Measurements from ENCODE around the gene STK39. TPM values are rescaled to one million over a fixed set of nuclear protein-coding genes. Genes with fewer than 3 reads are reported as not detected.

The STK39 gene
- total RNA-seq, 1 experiment from 2014 or later = 22.1 TPM

DNA sequence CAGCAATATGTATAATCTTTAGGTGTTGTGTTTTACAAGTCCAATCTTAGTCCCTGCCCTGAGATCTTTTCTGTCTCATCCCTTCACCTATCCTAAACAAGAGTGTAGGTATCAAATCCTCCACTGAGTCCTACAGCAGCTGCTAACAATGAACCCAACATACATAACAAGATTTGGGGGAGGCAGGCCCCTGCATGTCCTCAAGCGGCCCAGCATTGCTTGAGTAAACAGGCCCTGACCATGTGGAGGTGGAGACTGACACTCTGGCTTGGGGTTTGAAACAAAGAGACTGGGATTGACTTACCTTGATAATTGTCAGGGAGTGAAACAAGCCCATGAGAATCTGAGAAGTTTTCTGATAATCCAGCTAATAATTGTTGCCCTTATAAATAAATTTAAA is 213.4 kb downstream of the STK39 start:
- Mint-ChIP-seq H3K9me3 (no peaks in the 10 kb centered on the region), H3K4me1 (peaks cover 0 to 5% of the 10 kb centered on the region in 2 experiments; a peak in 1 of 4 replicates), H3K27ac (0 out of 7 replicates have a peak overlapping the region, but pooled peaks of 1 of the 3 experiments have one; percentile 81), H3K27me3 (ENCODE audit: low read depth) (no peaks in the 10 kb centered on the region), H3K36me3 (ENCODE audit: insufficient read depth in 1 of 3, low read depth in 3 of 3) (no peaks in the 10 kb centered on the region), H3K4me3 (no peak overlapping the region)
- Histone ChIP-seq H3K4me1 (ENCODE audit: insufficient read depth, low read length) (no peaks in the 10 kb centered on the region), H2BK12ac (ENCODE audit: insufficient read length, low read depth, low read length) (no peak overlapping the region), H3K4ac (ENCODE audit: low read depth, low read length) (no peak overlapping the region), H2BK15ac (ENCODE audit: low read depth, low read length) (no peak overlapping the region), H2BK20ac (ENCODE audit: low read depth, low read length, poor library complexity, severe bottlenecking) (no peak overlapping the region), H2BK5ac (ENCODE audit: insufficient read length, low read length) (no peak overlapping the region), H4K91ac (ENCODE audit: insufficient read length, low read depth, low read length) (no peak overlapping the region), H2AK5ac (ENCODE audit: insufficient read length, low read length) (no peak overlapping the region), H3K27ac (ENCODE audit: insufficient read length, low read depth, low read length) (no peak overlapping the region), H3K56ac (ENCODE audit: insufficient read length, low read depth, low read length) (no peak overlapping the region), H3K4me2 (ENCODE audit: insufficient read depth, insufficient read length, low read length) (no peak overlapping the region), H4K5ac (ENCODE audit: insufficient read length, low read depth, low read length) (no peak overlapping the region), H2AFZ (ENCODE audit: low read length) (no peak overlapping the region), H3T11ph (ENCODE audit: low read length) (no peak overlapping the region), H4K8ac (replicated peaks; ENCODE audit: insufficient read length, low read depth, low read length) (no peak overlapping the region), H3K79me2 (ENCODE audit: insufficient read depth, low read length) (no peaks in the 10 kb centered on the region), H4K20me1 (ENCODE audit: control insufficient read depth, insufficient read depth, insufficient read length) (no peaks in the 10 kb centered on the region), H2BK120ac (ENCODE audit: low read depth, low read length, poor library complexity, severe bottlenecking) (no peak overlapping the region), H3K9ac (ENCODE audit: extremely low read depth, insufficient read length, low read length) (no peak overlapping the region), H3K27me3 (ENCODE audit: insufficient read depth, low read length) (no peaks in the 10 kb centered on the region), H3K14ac (ENCODE audit: insufficient read depth, low read length) (no peak overlapping the region), H3K18ac (ENCODE audit: insufficient read length, low read depth, low read length) (no peak overlapping the region), H3K9me3 (ENCODE audit: control insufficient read depth, low read depth, low read length) (no peaks in the 10 kb centered on the region), H3K23ac (ENCODE audit: insufficient read length, low read depth, low read length) (no peak overlapping the region), H3K79me1 (ENCODE audit: insufficient read depth, low read depth, low read length, poor library complexity, severe bottlenecking) (no peaks in the 10 kb centered on the region), H3K23me2 (ENCODE audit: insufficient read length, low read depth, low read length, poor library complexity, severe bottlenecking) (no peaks in the 10 kb centered on the region)
- no peak for DNase-seq
- TF ChIP-seq, protein P1, sequence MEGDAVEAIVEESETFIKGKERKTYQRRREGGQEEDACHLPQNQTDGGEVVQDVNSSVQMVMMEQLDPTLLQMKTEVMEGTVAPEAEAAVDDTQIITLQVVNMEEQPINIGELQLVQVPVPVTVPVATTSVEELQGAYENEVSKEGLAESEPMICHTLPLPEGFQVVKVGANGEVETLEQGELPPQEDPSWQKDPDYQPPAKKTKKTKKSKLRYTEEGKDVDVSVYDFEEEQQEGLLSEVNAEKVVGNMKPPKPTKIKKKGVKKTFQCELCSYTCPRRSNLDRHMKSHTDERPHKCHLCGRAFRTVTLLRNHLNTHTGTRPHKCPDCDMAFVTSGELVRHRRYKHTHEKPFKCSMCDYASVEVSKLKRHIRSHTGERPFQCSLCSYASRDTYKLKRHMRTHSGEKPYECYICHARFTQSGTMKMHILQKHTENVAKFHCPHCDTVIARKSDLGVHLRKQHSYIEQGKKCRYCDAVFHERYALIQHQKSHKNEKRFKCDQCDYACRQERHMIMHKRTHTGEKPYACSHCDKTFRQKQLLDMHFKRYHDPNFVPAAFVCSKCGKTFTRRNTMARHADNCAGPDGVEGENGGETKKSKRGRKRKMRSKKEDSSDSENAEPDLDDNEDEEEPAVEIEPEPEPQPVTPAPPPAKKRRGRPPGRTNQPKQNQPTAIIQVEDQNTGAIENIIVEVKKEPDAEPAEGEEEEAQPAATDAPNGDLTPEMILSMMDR (conservative IDR thresholded peaks at IDR 0.05) = no peak
- WGBS (ENCODE audit: extremely low coverage, insufficient read length, low lambda C conversion rate) = no CpG with 5 or more reads among the region's 1 CpG
